NCI-H2227 (cell line): ENCODE data around the gene TNFAIP8L1.
"Not testable (repeated sequence)": the region's sequence is repeated elsewhere in the genome, so short reads cannot be mapped to it uniquely, and the experiment has no call there.

Experiments
- DNase-seq: peaks from one replicate; lab custom pipeline; 2025; ENCODE audit not compliant: unreplicated experiment; lab: John Stamatoyannopoulos, UW

Gene TNFAIP8L1

DNA sequence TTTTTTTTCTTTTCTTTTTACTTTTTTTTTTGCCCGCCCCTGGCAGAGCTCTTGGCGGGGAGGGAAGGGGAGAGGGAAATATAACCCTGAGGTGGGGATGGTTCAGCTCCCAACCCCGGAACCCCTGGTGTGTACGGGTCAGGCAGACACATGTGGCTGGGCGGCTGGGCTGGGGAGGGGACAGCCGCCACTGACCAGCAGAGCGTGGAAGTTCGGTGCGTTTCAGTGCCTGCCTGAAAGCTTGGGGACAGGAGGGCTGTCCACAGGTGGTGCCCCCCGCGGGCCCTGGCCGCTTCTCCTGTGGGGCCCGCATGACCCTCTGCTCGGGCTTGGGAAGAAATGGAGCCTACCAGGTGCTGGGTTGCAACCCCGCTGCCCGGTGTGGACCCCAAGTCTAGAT is 36.0 kb downstream of the TNFAIP8L1 start:
- no peak for DNase-seq

GRCh38 chr19:4676955-4677731 is 37.8 kb downstream of the TNFAIP8L1 start:
- DNase-seq, result no peak

GRCh38 chr19:4678881-4679790 is 39.8 kb downstream of the TNFAIP8L1 start:
- no peak for DNase-seq

- DNase-seq, result not testable (repeated sequence)
Observed at GRCh38 chr19:4680021-4680420, 40.7 kb downstream of the TNFAIP8L1 start.

DNA sequence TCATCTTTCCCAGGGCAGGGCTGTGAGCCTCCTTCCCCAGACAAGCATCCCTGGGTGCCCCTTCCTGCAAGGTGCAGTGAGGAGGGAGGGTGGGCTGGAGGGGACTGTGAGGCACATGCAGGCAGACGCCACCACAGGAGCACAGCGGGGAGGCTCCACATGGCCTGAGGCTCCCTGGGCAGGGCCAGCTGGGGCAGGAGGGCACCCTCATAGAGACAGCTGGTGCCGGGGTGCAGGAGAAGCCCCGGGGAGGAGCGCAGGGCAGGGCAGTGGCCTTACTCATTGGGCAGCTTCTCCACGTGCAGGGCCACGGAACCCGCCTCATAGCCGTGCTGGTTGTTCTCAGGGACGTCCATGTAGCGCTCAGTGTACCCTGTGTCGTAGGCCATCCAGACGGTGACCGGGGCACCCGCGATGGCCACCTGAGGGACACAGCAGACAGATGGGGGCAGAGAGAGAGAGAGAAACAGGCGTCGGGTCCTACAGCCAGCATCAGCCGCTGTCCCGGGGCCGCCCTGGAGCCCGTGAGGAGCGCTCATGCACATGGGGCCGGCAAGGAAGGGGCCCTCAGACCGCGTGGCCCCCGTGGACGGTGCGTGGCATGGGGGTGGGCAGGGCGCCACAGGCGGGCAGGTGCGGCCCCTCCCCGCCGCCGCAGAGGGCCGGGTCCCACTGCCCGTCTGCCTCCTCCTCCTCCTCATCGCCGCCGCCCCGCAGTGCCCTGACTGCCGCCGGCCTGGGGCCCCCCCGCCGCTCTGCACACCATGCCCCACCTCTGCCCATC is 43.3 kb downstream of the TNFAIP8L1 start:
- no peak for DNase-seq

DNA sequence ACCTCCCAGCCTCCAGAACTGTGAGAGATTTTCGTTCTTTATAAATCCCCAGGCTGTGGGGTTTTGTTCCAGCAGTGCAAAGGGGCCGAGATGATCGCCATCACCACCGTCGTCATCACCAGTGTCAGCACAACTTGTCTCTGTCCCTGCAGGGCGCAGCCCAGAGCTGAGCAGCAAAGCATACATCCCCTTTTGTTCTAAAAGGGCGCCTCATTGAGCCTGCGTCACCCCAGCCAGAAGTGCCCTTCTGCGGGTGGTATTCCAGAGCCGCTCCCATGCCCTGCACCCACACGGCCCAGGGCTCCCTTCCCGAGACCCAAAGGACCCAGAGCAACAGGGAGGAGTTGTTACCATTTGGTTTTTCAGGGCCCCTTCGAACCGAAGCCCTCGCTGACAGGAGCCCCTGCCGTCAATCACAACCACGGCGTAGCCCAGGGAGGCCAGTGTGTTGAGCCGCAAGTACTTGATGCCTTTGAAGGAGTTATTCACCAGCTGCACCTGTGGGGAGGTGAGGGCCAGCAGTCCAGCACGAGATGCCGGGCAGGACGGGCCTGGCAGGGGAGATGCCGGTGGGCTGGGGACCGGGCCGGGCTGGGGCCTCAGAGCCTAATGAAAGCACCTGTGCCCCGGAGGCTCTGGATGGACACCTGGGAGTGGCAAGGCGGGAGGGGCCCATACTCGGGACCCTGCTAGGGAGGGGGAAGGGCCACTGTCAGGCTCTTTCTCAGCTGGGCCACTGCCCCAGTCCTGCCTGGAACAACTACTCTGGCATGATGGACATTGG is 45.2 kb downstream of the TNFAIP8L1 start:
- no peak for DNase-seq

DNA sequence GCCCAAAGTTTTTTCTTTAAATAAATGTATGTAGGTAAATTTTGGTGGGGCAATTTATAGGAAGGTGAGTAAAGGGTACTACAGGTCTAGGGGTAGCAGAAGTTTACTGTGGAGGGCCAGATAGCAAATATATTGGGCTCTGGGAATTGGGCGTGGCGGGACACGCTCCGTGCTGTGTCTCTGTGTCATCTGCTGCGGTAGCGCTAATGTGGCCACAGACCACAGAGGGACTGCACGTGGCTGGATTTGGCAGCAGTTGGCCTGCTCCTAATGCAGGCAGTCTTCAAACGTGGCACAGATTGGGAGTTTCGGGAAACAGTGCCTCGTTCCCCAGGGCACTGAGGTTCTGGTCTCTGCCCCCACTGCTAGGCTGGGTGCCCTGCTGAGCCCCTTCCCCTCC is 47.4 kb downstream of the TNFAIP8L1 start:
- no peak for DNase-seq

GRCh38 chr19:4687396-4687795 is 48.1 kb downstream of the TNFAIP8L1 start:
- DNase-seq, result no peak

GRCh38 chr19:4688587-4688986 is 49.3 kb downstream of the TNFAIP8L1 start:
- DNase-seq, result no peak

GRCh38 chr19:4689403-4689802 is 50.1 kb downstream of the TNFAIP8L1 start:
- DNase-seq, result no peak

DNA sequence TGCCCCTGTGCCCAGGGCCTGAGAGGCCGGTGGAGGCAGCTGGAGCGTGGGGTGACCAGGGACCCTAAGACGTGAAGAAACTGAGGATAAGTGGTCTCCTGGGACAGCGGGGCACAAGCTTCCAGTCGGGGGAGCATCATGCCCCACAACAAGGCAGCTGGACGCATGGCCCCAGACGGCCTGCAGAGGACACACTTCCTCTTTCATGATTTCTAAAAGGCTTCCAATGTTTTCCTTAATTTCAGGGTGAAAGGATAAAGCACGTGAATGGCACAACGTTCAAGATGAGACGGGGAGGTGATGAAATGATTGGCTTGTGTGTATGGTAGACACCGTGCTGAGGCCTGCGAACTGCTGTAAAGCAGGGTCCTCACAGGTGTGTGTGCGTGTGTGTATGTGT is 51.0 kb downstream of the TNFAIP8L1 start:
- no peak for DNase-seq

GRCh38 chr19:4691373-4691772 is 52.1 kb downstream of the TNFAIP8L1 start:
- no peak for DNase-seq

DNA sequence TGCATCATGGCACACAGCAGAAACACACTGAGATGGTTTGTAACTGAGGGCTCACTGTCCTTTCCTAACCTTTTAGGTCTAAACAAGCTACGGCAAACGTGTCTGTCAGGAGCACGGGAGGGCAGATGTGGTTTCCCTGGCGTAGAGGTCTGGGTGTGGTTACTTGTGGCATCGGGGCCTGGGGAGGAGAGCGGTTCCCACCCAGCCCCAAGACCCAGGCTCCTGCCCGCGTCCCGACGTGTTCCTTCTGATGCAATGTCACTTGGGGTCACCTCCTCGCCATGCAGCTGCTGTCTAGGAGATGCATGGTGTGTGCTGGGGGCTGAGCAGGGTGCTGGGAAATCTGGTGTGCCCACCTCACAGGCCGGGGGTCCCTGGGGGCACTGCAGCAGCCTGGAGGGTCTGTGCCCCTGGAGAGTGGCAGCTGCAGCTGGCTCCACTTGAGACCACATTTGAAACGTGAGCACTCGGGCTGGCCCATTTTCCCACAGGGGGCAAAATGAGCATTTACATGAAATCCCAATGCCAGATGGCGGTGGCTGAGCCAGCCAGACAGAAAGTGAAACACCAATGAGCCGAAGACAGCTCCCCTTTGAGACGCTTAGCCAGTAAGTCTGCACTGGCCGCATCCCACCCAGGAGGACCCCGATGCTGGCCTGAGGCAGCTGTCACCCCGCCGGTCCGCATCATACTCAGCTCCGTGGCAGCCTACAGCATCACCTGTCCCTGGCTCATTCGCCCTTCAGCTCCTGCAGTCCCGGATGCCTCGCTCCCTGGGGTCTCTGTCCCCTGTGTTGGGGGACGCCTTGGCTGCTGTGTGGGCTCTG is 53.1 kb downstream of the TNFAIP8L1 start:
- DNase-seq, result no peak

GRCh38 chr19:4693078-4693350 is 53.7 kb downstream of the TNFAIP8L1 start:
- DNase-seq, result no peak

GRCh38 chr19:4693471-4694121 is 54.3 kb downstream of the TNFAIP8L1 start:
- no peak for DNase-seq

DNA sequence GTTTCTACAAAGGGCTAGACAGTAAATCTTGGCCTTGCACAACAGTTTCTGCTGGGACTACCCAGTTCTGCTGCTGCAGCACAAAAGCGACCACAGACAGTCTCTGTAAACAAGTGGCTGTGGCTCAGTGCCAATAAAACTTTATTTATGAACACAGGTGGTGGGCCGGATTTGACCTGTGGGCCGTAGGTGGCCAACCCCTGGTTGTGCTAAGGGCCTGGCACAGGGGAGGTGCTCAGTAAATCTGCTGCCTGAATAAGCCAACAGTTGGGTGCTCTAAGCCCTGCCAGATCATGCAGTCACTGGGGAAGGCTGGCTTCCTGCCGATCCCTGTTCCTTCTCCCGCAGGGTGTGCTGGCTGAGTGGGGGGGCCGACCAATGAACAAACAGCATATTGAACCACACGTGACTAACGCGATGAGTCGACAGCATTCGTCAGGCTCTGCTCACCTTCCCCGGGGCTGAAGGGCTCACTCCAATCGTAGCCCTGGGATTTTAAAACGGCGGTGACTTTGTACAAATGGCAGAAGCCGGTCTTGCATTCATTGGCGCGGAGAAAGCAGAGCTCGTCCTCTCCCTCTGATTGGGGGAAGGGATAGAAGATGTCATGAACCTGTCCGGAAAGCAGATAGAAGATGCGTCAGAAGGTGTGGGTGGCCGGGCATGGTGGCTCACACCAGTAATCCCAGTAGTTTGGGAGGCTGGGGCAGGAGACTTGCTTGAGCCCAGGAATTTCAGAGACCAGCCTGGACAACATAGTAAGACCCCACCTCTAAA is 55.1 kb downstream of the TNFAIP8L1 start:
- no peak for DNase-seq

DNA sequence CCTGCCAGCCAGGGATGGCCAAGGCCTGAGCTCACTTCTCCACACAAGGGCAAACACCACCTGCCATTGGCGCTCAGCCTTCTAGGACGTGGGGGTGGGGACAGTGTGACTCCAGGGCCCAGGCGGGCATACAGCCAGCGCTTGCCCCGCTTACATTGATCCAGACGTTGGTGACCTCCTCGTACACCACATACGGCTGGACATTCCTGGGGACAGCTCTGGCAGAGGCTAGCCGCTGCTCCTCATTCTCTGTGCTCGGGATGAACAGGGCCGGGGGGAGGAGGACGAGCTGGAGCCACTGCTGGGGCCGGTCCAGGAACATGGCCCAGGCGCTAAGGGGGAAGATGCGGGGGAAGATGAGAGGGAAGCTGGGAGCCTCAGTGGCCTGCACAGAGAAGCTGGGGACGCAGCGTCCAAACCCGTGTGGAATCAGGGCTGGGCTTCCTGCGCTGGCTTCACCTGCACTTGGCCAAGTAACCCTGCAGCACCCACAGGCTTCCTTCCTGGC is 56.0 kb downstream of the TNFAIP8L1 start:
- DNase-seq, result no peak

- no peak for DNase-seq
Observed at GRCh38 chr19:4697304-4697703, 58.0 kb downstream of the TNFAIP8L1 start.
